Neuronal stem cell (in vitro differentiated cells): Measurements from ENCODE around the gene MYDGF.
"Not testable (repeated sequence)": the region's sequence is repeated elsewhere in the genome, so short reads cannot be mapped to it uniquely, and the experiment has no call there.

Source experiments
- DNase-seq: peaks from one replicate; pipeline ENCODE4 v3.0.0-alpha.2; 2013; ENCODE audit warnings: low spot score
- H2AFZ ChIP-seq: one replicate; pipeline ENCODE4 v1.6.1; 2013; ENCODE audit warnings: mild to moderate bottlenecking, low read length, inconsistent platforms
- H2AK5ac ChIP-seq: 2 replicates; pipeline ENCODE4 v1.6.1; 2013; ENCODE audit warnings: low read depth, mild to moderate bottlenecking, inconsistent platforms, low read length, moderate library complexity, mixed read lengths
- H2BK120ac ChIP-seq: 2 replicates; pipeline ENCODE4 v1.6.1; 2013; ENCODE audit warnings: low read depth, mild to moderate bottlenecking, inconsistent platforms, low read length, moderate library complexity, mixed read lengths
- H2BK12ac ChIP-seq: one replicate; pipeline ENCODE4 v1.6.1; 2013; ENCODE audit warnings: low read length, inconsistent platforms
- H2BK15ac ChIP-seq: 2 replicates; pipeline ENCODE4 v1.6.1; 2013; ENCODE audit warnings: mild to moderate bottlenecking, low read length, inconsistent platforms, mixed read lengths
- H2BK5ac ChIP-seq: one replicate; pipeline ENCODE4 v1.6.1; 2013; ENCODE audit warnings: inconsistent platforms, mild to moderate bottlenecking, low read length, moderate library complexity
- H3K14ac ChIP-seq: one replicate; pipeline ENCODE4 v1.6.1; 2013; ENCODE audit warnings: low read length, inconsistent platforms
- H3K18ac ChIP-seq: 2 replicates; pipeline ENCODE4 v1.6.1; 2013; ENCODE audit warnings: low read length, inconsistent platforms
- H3K23ac ChIP-seq: 2 replicates; pipeline ENCODE4 v1.6.1; 2013; ENCODE audit warnings: low read depth, mild to moderate bottlenecking, mixed read lengths, low read length, inconsistent platforms; ENCODE audit not compliant: poor library complexity
- H3K27ac ChIP-seq: replicated peaks from 3 replicates; pipeline ENCODE4 v1.5.1; 2013; ENCODE audit warnings: low read length, inconsistent platforms
- H3K27me3 ChIP-seq, 3 experiments: 2 replicates each; pipeline ENCODE4 v1.6.1; 2013; ENCODE audit warnings: low read length in 3 of 3, mild to moderate bottlenecking in 2 of 3, inconsistent platforms in 1 of 3, low read depth in 1 of 3, mixed read lengths in 1 of 3, moderate library complexity in 1 of 3; ENCODE audit not compliant: control insufficient read depth in 3 of 3, insufficient read depth in 3 of 3
- H3K36me3 ChIP-seq, 2 donors: replicated peaks in 1 of 2; 2 replicates each; pipeline ENCODE4 v1.6.1; 2013; ENCODE audit warnings: low read length in 2 of 2; ENCODE audit not compliant: control insufficient read depth in 2 of 2, insufficient read depth in 2 of 2
- H3K4ac ChIP-seq: 2 replicates; pipeline ENCODE4 v1.6.1; 2013; ENCODE audit warnings: inconsistent platforms, mild to moderate bottlenecking, low read length, moderate library complexity
- H3K4me1 ChIP-seq, 2 donors: 1 replicate in 1 of 2; 2 replicates in 1 of 2; pipeline ENCODE4 v1.6.1; 2013; ENCODE audit warnings: low read length in 2 of 2, low read depth in 1 of 2; ENCODE audit not compliant: control insufficient read depth in 2 of 2, insufficient read depth in 1 of 2
- H3K4me2 ChIP-seq: one replicate; pipeline ENCODE4 v1.6.1; 2013; ENCODE audit warnings: mild to moderate bottlenecking, low read length, inconsistent platforms; ENCODE audit not compliant: insufficient read depth, poor library complexity, severe bottlenecking
- H3K4me3 ChIP-seq, 2 donors: 2 replicates each; pipeline ENCODE4 v1.5.1; 2013; ENCODE audit warnings: low read length in 2 of 2, mild to moderate bottlenecking in 2 of 2, inconsistent platforms in 1 of 2, moderate library complexity in 1 of 2
- H3K79me1 ChIP-seq: one replicate; pipeline ENCODE4 v1.6.1; 2013; ENCODE audit warnings: low read depth, mild to moderate bottlenecking, inconsistent platforms, low read length, moderate library complexity
- H3K9ac ChIP-seq: one replicate; pipeline ENCODE4 v1.6.1; 2013; ENCODE audit warnings: mild to moderate bottlenecking, low read depth, low read length, inconsistent platforms; ENCODE audit not compliant: poor library complexity
- H3K9me3 ChIP-seq, 2 donors: replicated peaks in 1 of 2; 2 replicates each; pipeline versions ENCODE3 to v1.6.1; 2013; ENCODE audit warnings: low read length in 2 of 2, mild to moderate bottlenecking in 2 of 2, inconsistent platforms in 1 of 2, low read depth in 1 of 2, mixed read lengths in 1 of 2, moderate library complexity in 1 of 2; ENCODE audit not compliant: control insufficient read depth in 2 of 2, insufficient read depth in 1 of 2
- H4K8ac ChIP-seq: one replicate; pipeline ENCODE4 v1.6.1; 2013; ENCODE audit warnings: low read depth, mild to moderate bottlenecking, inconsistent platforms, low read length, moderate library complexity
- H4K91ac ChIP-seq: one replicate; pipeline ENCODE4 v1.6.1; 2013; ENCODE audit warnings: low read length, low read depth, mild to moderate bottlenecking, inconsistent platforms; ENCODE audit not compliant: poor library complexity
- WGBS, 2 donors: extraction: QIAGEN DNeasy Blood & Tissue Kit; methylation state at CpG; one replicate each; pipeline ENCODE4 v1.1.7; 2013; ENCODE audit warnings: missing lambda C conversion rate in 2 of 2, mixed read lengths in 1 of 2; ENCODE audit not compliant: insufficient read length in 2 of 2, insufficient replicate concordance in 1 of 2; ENCODE audit errors: extremely low coverage in 2 of 2; 5-methylcytosine and 5-hydroxymethylcytosine counted together

Gene MYDGF

GRCh38 chr19:4717191-4717965, 47.2 kb upstream of the MYDGF start:
- no peak overlapping the region for H2BK120ac ChIP-seq
- H3K27me3 ChIP-seq: no peaks in the 10 kb centered on the region
- H3K9me3 ChIP-seq: no peaks in the 10 kb centered on the region
- no peak overlapping the region for H2BK5ac ChIP-seq
- no peak overlapping the region for H3K9ac ChIP-seq
- H2BK15ac ChIP-seq: no peak overlapping the region
- no peak overlapping the region for H2AK5ac ChIP-seq
- H3K4me2 ChIP-seq: no peak overlapping the region
- WGBS, 2 donors: no CpG with 5 or more reads among the region's 23 CpGs
- no peak overlapping the region for H3K23ac ChIP-seq
- H3K79me1 ChIP-seq: peaks cover 7% of the 10 kb centered on the region
- H2AFZ ChIP-seq: no peak overlapping the region
- no peak overlapping the region for H3K18ac ChIP-seq
- H2BK12ac ChIP-seq: no peak overlapping the region
- H3K36me3 ChIP-seq: peaks cover 43 to 81% of the 10 kb centered on the region in 2 donors
- no peak overlapping the region for H4K91ac ChIP-seq
- H3K27ac ChIP-seq: no peak overlapping the region
- H3K4me3 ChIP-seq: no peak overlapping the region
- H3K14ac ChIP-seq: no peak overlapping the region
- peaks cover under 1 to 4% of the 10 kb centered on the region in 2 donors for H3K4me1 ChIP-seq
- H4K8ac ChIP-seq: no peak overlapping the region
- H3K4ac ChIP-seq: no peak overlapping the region
- no peak for DNase-seq

GRCh38 chr19:4715529-4716221, 45.5 kb upstream of the MYDGF start:
- no peak overlapping the region for H3K4ac ChIP-seq
- no peak overlapping the region for H3K14ac ChIP-seq
- no peak overlapping the region for H3K27ac ChIP-seq
- H3K4me3 ChIP-seq: no peak overlapping the region
- H3K4me1 ChIP-seq: no peaks in the 10 kb centered on the region
- no CpG with 5 or more reads among the region's 28 CpGs for WGBS, 2 donors
- no peaks in the 10 kb centered on the region for H3K9me3 ChIP-seq
- H2AFZ ChIP-seq: no peak overlapping the region
- H3K18ac ChIP-seq: no peak overlapping the region
- H2BK5ac ChIP-seq: no peak overlapping the region
- H2BK12ac ChIP-seq: no peak overlapping the region
- peaks cover 49 to 90% of the 10 kb centered on the region in 2 donors for H3K36me3 ChIP-seq
- H2BK120ac ChIP-seq: no peak overlapping the region
- peaks cover 4% of the 10 kb centered on the region for H3K79me1 ChIP-seq
- DNase-seq: no peak
- H3K4me2 ChIP-seq: no peak overlapping the region
- H3K9ac ChIP-seq: no peak overlapping the region
- no peaks in the 10 kb centered on the region for H3K27me3 ChIP-seq
- no peak overlapping the region for H2AK5ac ChIP-seq
- no peak overlapping the region for H4K91ac ChIP-seq
- no peak overlapping the region for H4K8ac ChIP-seq
- H3K23ac ChIP-seq: no peak overlapping the region
- no peak overlapping the region for H2BK15ac ChIP-seq

- WGBS, 2 donors: no CpG with 5 or more reads among the region's 6 CpGs
- not testable (repeated sequence) for H3K14ac ChIP-seq
Observed at GRCh38 chr19:4715178-4715528, 45.0 kb upstream of the MYDGF start.

GRCh38 chr19:4714016-4714415, 43.9 kb upstream of the MYDGF start:
- H4K8ac ChIP-seq: no peak overlapping the region
- no peak overlapping the region for H3K4ac ChIP-seq
- no peak overlapping the region for H3K18ac ChIP-seq
- H2BK15ac ChIP-seq: no peak overlapping the region
- H3K4me1 ChIP-seq: no peaks in the 10 kb centered on the region
- H3K14ac ChIP-seq: no peak overlapping the region
- DNase-seq: no peak
- no peaks in the 10 kb centered on the region for H3K9me3 ChIP-seq
- no CpG with 5 or more reads among the region's 27 CpGs for WGBS, 2 donors
- no peak overlapping the region for H3K27ac ChIP-seq
- peaks cover 5% of the 10 kb centered on the region for H3K79me1 ChIP-seq
- H2AK5ac ChIP-seq: no peak overlapping the region
- H3K23ac ChIP-seq: no peak overlapping the region
- H2BK120ac ChIP-seq: no peak overlapping the region
- no peaks in the 10 kb centered on the region for H3K27me3 ChIP-seq
- no peak overlapping the region for H2AFZ ChIP-seq
- H2BK5ac ChIP-seq: no peak overlapping the region
- peaks cover 52 to 89% of the 10 kb centered on the region in 2 donors for H3K36me3 ChIP-seq
- H2BK12ac ChIP-seq: no peak overlapping the region
- no peak overlapping the region for H3K4me3 ChIP-seq
- H3K9ac ChIP-seq: no peak overlapping the region
- H4K91ac ChIP-seq: no peak overlapping the region
- no peak overlapping the region for H3K4me2 ChIP-seq

More at GRCh38 chr19:4715178-4715528, 45.0 kb upstream of the MYDGF start:
- not testable (repeated sequence) for H3K23ac ChIP-seq, H2BK15ac ChIP-seq, H3K27me3 ChIP-seq, H2BK5ac ChIP-seq, H2BK12ac ChIP-seq, H3K27ac ChIP-seq, H2AFZ ChIP-seq, H3K9ac ChIP-seq, H2AK5ac ChIP-seq, DNase-seq, H3K4ac ChIP-seq, H3K4me1 ChIP-seq, H4K91ac ChIP-seq, H3K79me1 ChIP-seq, H4K8ac ChIP-seq, H3K4me2 ChIP-seq, H3K18ac ChIP-seq, H2BK120ac ChIP-seq, H3K9me3 ChIP-seq
- peaks cover 52 to 90% of the 10 kb centered on the region in 2 donors for H3K36me3 ChIP-seq
- peak overlapping the region in 1 of 2 donors; percentile 67 for H3K4me3 ChIP-seq
